GM21529 (cell line): ENCODE measurements around the gene DCTD.

Source experiments
- ATAC-seq: cut with Tn5 transposase; IDR thresholded peaks from one replicate; pipeline ENCODE4 v1.9.1; 2021; ENCODE audit not compliant: unreplicated experiment

The DCTD gene

GRCh38 chr4:182842759-182843390 is 74.3 kb downstream of the DCTD start:
- ATAC-seq: no peak

GRCh38 chr4:182842104-182842600 is 75.0 kb downstream of the DCTD start:
- no peak for ATAC-seq

- ATAC-seq: no peak
Observed at GRCh38 chr4:182840108-182840507, 77.1 kb downstream of the DCTD start.
